ENCODE results near the gene RBBP5. TPM values are rescaled to one million over a fixed set of nuclear protein-coding genes. Genes with fewer than 3 reads are reported as not detected.

RBBP5 gene
- total RNA-seq, 1 experiment from 2014 or later, result 17.3 TPM

DNA sequence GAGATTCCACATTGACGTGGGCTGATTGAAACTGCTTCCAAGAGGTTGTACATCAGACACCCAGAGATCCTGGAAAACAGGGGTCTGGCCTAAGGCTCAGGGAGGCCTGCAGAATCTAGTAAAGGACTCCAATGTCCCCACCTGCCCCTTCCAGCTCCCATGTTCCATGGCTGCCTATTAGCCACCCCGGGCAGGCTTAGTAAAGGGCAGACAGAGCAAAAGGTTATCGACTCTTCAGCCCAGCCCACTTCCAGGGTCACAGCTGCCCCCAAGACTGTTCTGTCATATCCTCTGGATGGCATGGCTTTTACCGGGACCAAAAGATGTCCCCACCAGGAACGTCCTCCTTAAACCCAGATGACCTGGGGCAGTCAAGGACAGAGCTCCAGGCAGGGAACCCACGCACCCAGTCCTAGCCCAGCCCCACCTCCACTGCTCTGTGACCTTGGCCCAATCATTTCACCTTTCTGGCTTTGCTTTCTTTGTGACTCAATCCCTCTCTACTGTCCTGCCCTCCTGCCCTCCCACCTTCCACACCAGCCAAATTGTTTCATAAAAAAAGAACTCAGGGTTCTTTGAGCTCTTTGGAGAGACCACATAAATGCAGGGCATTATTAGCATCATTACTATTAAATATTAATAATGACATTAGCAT lies 83.5 kb downstream of the RBBP5 start:
- Histone ChIP-seq H3K4me2 (ENCODE audit: insufficient read depth, insufficient read length, low read length) (no peak overlapping the region), H3K23ac (ENCODE audit: insufficient read length, low read depth, low read length) (no peak overlapping the region), H3T11ph (ENCODE audit: low read length) (no peak overlapping the region), H3K27ac (ENCODE audit: insufficient read length, low read depth, low read length) (no peak overlapping the region), H3K79me2 (ENCODE audit: insufficient read depth, low read length) (no peaks in the 10 kb centered on the region), H2BK12ac (ENCODE audit: insufficient read length, low read depth, low read length) (no peak overlapping the region), H2BK5ac (ENCODE audit: insufficient read length, low read length) (no peak overlapping the region), H3K27me3 (ENCODE audit: insufficient read depth, low read length) (no peaks in the 10 kb centered on the region; the same call in 1 of the 2 replicates), H3K9ac (ENCODE audit: extremely low read depth, insufficient read length, low read length) (no peak overlapping the region), H3K4me1 (ENCODE audit: insufficient read depth, low read length) (no peaks in the 10 kb centered on the region), H4K91ac (ENCODE audit: insufficient read length, low read depth, low read length) (no peak overlapping the region), H3K4ac (ENCODE audit: low read depth, low read length) (no peak overlapping the region), H2AK5ac (ENCODE audit: insufficient read length, low read length) (no peak overlapping the region), H2BK20ac (ENCODE audit: low read depth, low read length, poor library complexity, severe bottlenecking) (no peak overlapping the region), H3K56ac (ENCODE audit: insufficient read length, low read depth, low read length) (no peak overlapping the region), H4K5ac (ENCODE audit: insufficient read length, low read depth, low read length) (no peak overlapping the region), H2AFZ (ENCODE audit: low read length) (no peak overlapping the region), H3K18ac (ENCODE audit: insufficient read length, low read depth, low read length) (no peak overlapping the region), H4K8ac (replicated peaks; ENCODE audit: insufficient read length, low read depth, low read length) (no peak overlapping the region), H2BK120ac (ENCODE audit: low read depth, low read length, poor library complexity, severe bottlenecking) (no peak overlapping the region), H3K79me1 (ENCODE audit: insufficient read depth, low read depth, low read length, poor library complexity, severe bottlenecking) (no peaks in the 10 kb centered on the region), H4K20me1 (ENCODE audit: control insufficient read depth, insufficient read depth, insufficient read length) (no peaks in the 10 kb centered on the region), H3K14ac (ENCODE audit: insufficient read depth, low read length) (no peak overlapping the region), H3K23me2 (ENCODE audit: insufficient read length, low read depth, low read length, poor library complexity, severe bottlenecking) (no peaks in the 10 kb centered on the region), H2BK15ac (ENCODE audit: low read depth, low read length) (no peak overlapping the region), H3K9me3 (ENCODE audit: control insufficient read depth, low read depth, low read length) (no peaks in the 10 kb centered on the region)
- WGBS (ENCODE audit: extremely low coverage, insufficient read length, low lambda C conversion rate), result no CpG with 5 or more reads among the region's 6 CpGs
- Mint-ChIP-seq H3K27ac (no peak overlapping the region), H3K27me3 (ENCODE audit: low read depth) (peaks cover 55% of the 10 kb centered on the region), H3K4me3 (no peak overlapping the region), H3K36me3 (ENCODE audit: insufficient read depth in 1 of 3, low read depth in 3 of 3) (no peaks in the 10 kb centered on the region), H3K9me3 (no peaks in the 10 kb centered on the region), H3K4me1 (peaks cover 0 to 6% of the 10 kb centered on the region in 2 experiments; a peak in 2 of 4 replicates)
- TF ChIP-seq, protein P1, sequence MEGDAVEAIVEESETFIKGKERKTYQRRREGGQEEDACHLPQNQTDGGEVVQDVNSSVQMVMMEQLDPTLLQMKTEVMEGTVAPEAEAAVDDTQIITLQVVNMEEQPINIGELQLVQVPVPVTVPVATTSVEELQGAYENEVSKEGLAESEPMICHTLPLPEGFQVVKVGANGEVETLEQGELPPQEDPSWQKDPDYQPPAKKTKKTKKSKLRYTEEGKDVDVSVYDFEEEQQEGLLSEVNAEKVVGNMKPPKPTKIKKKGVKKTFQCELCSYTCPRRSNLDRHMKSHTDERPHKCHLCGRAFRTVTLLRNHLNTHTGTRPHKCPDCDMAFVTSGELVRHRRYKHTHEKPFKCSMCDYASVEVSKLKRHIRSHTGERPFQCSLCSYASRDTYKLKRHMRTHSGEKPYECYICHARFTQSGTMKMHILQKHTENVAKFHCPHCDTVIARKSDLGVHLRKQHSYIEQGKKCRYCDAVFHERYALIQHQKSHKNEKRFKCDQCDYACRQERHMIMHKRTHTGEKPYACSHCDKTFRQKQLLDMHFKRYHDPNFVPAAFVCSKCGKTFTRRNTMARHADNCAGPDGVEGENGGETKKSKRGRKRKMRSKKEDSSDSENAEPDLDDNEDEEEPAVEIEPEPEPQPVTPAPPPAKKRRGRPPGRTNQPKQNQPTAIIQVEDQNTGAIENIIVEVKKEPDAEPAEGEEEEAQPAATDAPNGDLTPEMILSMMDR (conservative IDR thresholded peaks at IDR 0.05), result no peak
- DNase-seq, result no peak
